ENCODE measurements around the gene AQP12A. TPM values are rescaled to one million over a fixed set of nuclear protein-coding genes. Genes with fewer than 3 reads are reported as not detected.

The AQP12A gene
- total RNA-seq, 1 experiment from 2014 or later: not detected

DNA sequence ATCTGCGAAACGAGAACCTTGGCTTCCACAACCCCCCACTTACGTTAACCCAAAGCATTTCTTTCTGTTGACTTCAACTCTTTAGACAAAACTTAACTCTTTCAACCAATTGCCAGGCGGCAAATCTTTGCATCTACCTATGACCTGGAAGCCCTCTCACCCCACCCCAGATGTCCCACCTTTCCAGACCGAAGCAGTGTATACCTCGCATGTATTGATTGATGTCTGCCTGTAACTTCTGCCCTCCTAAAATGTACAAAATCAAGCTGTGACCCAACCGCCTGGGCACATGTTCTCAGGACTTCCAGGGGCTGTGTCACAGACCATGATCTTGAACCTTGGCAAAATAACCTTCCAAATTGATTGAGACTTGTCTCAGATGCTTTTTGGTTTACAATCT is 21.3 kb upstream of the AQP12A start:
- Histone ChIP-seq H3K4me1 (ENCODE audit: control insufficient read depth, insufficient read depth, low read length) (no peaks in the 10 kb centered on the region), H3K36me3 (ENCODE audit: control insufficient read depth, insufficient read depth, low read length) (no peaks in the 10 kb centered on the region), H3K9me3 (ENCODE audit: control insufficient read depth, insufficient read depth, low read depth, low read length) (no peaks in the 10 kb centered on the region), H3K27ac (ENCODE audit: low read length) (no peak overlapping the region), H3K4me3 (ENCODE audit: low read depth in 2 of 2, low read length in 2 of 2) (no peak overlapping the region), H3K27me3 (ENCODE audit: control insufficient read depth, insufficient read depth, low read length) (peaks cover 24% of the 10 kb centered on the region)
- no TSS peak for BruUV-seq (replicated peaks)
- POLR2A ChIA-PET: no interaction called here
- TF ChIP-seq TCF7L2 (IDR thresholded peaks at IDR 0.05; ENCODE audit: low read depth, low read length) (no peak), SIN3A (IDR thresholded peaks at IDR 0.05; ENCODE audit: borderline replicate concordance, insufficient read depth, low read depth, low read length) (no peak)
- no peak for DNase-seq (ENCODE audit: low read depth, low spot score)
- in situ Hi-C loops (cut with HindIII; ENCODE audit: low pct_unique_long_range_greater_than_20kb, low sequenced_read_pairs): no loop called here
- intact Hi-C loops (cut with micrococcal nuclease; ENCODE audit: unreplicated experiment): no loop called here
- ATAC-seq: no peak
- CTCF ChIA-PET: no interaction called here

DNA sequence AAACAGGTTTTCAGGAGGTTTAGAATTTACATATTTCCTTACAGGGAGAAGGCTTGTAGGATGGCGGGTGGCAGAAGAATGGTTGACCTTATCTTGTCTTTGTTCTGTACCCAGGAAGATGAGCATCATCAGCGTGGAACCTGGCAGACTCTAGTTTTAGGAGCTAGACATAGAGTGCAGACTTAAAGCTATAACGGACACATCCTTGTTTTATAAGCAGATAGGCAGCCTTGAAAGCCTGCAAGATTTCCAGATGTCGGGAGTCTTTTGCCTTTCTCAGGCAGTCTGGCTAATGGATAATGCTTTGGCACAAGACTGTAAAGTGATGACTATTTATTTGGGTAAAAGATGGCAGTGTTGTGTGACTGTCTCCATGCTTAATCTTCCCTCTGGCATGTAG is 20.7 kb upstream of the AQP12A start:
- H3K4me1 ChIP-seq (ENCODE audit: control insufficient read depth, insufficient read depth, low read length): no peaks in the 10 kb centered on the region
- no peak for TF ChIP-seq TCF7L2 (IDR thresholded peaks at IDR 0.05; ENCODE audit: low read depth, low read length)
- TF ChIP-seq SIN3A (IDR thresholded peaks at IDR 0.05; ENCODE audit: borderline replicate concordance, insufficient read depth, low read depth, low read length): no peak
- no peak for TF ChIP-seq POLR2AphosphoS5 (IDR thresholded peaks at IDR 0.05; ENCODE audit: low read depth, low read length)
- TF ChIP-seq, protein P1, sequence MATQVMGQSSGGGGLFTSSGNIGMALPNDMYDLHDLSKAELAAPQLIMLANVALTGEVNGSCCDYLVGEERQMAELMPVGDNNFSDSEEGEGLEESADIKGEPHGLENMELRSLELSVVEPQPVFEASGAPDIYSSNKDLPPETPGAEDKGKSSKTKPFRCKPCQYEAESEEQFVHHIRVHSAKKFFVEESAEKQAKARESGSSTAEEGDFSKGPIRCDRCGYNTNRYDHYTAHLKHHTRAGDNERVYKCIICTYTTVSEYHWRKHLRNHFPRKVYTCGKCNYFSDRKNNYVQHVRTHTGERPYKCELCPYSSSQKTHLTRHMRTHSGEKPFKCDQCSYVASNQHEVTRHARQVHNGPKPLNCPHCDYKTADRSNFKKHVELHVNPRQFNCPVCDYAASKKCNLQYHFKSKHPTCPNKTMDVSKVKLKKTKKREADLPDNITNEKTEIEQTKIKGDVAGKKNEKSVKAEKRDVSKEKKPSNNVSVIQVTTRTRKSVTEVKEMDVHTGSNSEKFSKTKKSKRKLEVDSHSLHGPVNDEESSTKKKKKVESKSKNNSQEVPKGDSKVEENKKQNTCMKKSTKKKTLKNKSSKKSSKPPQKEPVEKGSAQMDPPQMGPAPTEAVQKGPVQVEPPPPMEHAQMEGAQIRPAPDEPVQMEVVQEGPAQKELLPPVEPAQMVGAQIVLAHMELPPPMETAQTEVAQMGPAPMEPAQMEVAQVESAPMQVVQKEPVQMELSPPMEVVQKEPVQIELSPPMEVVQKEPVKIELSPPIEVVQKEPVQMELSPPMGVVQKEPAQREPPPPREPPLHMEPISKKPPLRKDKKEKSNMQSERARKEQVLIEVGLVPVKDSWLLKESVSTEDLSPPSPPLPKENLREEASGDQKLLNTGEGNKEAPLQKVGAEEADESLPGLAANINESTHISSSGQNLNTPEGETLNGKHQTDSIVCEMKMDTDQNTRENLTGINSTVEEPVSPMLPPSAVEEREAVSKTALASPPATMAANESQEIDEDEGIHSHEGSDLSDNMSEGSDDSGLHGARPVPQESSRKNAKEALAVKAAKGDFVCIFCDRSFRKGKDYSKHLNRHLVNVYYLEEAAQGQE (IDR thresholded peaks at IDR 0.05; ENCODE audit: insufficient read depth in 1 of 2, low read depth in 2 of 2, low read length in 1 of 2): no peak
- TF ChIP-seq CTCF (IDR thresholded peaks at IDR 0.05): no peak
- in situ Hi-C loops (cut with HindIII; ENCODE audit: low pct_unique_long_range_greater_than_20kb, low sequenced_read_pairs): no loop called here
- intact Hi-C loops (cut with micrococcal nuclease; ENCODE audit: unreplicated experiment): no loop called here
- no peak for ATAC-seq
- no peak overlapping the region for H3K4me3 ChIP-seq (ENCODE audit: low read depth in 2 of 2, low read length in 2 of 2)
- H3K27me3 ChIP-seq (ENCODE audit: control insufficient read depth, insufficient read depth, low read length): peaks cover 24% of the 10 kb centered on the region
- no peak for DNase-seq (ENCODE audit: low read depth, low spot score)
- CTCF ChIA-PET: no interaction called here
- no peaks in the 10 kb centered on the region for H3K36me3 ChIP-seq (ENCODE audit: control insufficient read depth, insufficient read depth, low read length)
- H3K9me3 ChIP-seq (ENCODE audit: control insufficient read depth, insufficient read depth, low read depth, low read length): no peaks in the 10 kb centered on the region
- POLR2A ChIA-PET: no interaction called here
- no TSS peak for BruUV-seq (replicated peaks)
- no peak overlapping the region for H3K27ac ChIP-seq (ENCODE audit: low read length)

DNA sequence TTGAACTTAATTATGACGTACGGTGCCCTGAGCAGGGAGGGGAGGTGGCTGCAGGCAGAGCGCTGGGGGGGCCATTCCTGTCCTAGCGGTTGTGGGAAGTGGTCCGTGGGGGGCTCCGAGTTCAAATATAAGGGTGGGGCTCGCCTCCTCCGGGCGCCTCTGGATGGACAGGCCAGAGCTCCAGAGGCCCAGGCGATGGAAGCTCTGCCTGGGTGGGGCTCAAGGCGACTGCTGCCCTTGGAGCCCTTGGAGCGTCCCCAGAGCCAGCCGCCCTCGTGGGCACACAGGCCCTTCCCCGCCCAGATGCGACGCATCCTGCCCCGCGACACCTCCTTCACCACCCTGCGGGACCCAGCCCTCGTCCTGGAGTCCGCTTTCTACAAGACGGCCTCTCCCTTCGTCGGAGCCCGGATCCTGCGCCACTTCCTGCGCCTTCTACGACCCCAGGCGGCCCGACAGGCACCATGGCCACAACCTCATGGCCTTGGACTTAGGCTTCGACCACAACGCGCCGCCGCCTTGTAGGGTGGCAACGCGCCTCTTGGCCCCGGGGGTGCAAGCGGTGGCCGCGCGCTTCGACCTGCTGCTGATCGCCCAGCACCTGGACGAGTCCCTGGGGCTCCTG is 19.5 kb upstream of the AQP12A start:
- TF ChIP-seq TCF7L2 (IDR thresholded peaks at IDR 0.05; ENCODE audit: low read depth, low read length): no peak
- no peak for TF ChIP-seq SIN3A (IDR thresholded peaks at IDR 0.05; ENCODE audit: borderline replicate concordance, insufficient read depth, low read depth, low read length)
- TF ChIP-seq, protein P1 (IDR thresholded peaks at IDR 0.05; ENCODE audit: insufficient read depth in 1 of 2, low read depth in 2 of 2, low read length in 1 of 2): no peak
- no peak for TF ChIP-seq POLR2AphosphoS5 (IDR thresholded peaks at IDR 0.05; ENCODE audit: low read depth, low read length)
- TF ChIP-seq CTCF (IDR thresholded peaks at IDR 0.05): no peak

More for the DNA sequence above, 19.5 kb upstream of the AQP12A start:
- BruUV-seq (replicated peaks): no TSS peak
- Histone ChIP-seq H3K4me1 (ENCODE audit: control insufficient read depth, insufficient read depth, low read length) (no peaks in the 10 kb centered on the region), H3K4me3 (ENCODE audit: low read depth in 2 of 2, low read length in 2 of 2) (no peak overlapping the region), H3K27me3 (ENCODE audit: control insufficient read depth, insufficient read depth, low read length) (peaks cover 13% of the 10 kb centered on the region), H3K9me3 (ENCODE audit: control insufficient read depth, insufficient read depth, low read depth, low read length) (no peaks in the 10 kb centered on the region), H3K27ac (ENCODE audit: low read length) (no peak overlapping the region), H3K36me3 (ENCODE audit: control insufficient read depth, insufficient read depth, low read length) (no peaks in the 10 kb centered on the region)
- ATAC-seq (no peak), DNase-seq (ENCODE audit: low read depth, low spot score) (no peak)
- CTCF ChIA-PET: no interaction called here
- in situ Hi-C loops (cut with HindIII; ENCODE audit: low pct_unique_long_range_greater_than_20kb, low sequenced_read_pairs): no loop called here
- POLR2A ChIA-PET: no interaction called here
- intact Hi-C loops (cut with micrococcal nuclease; ENCODE audit: unreplicated experiment): no loop called here
